Fibroblast of pulmonary artery (primary cell): ENCODE measurements around the gene CRYBG1.

Experiments used
- DNase-seq: peaks from one replicate; pipeline ENCODE4 v3.0.0-alpha.2; 2010; ENCODE audit warnings: low read depth
- H3K4me3 ChIP-seq: replicated peaks from 2 replicates; pipeline ENCODE4 v1.5.1; 2011; ENCODE audit warnings: low read depth, mild to moderate bottlenecking, control low read depth, low read length, moderate library complexity
- TF ChIP-seq, protein P1 (sequence below): IDR thresholded peaks from 2 replicates; pipeline ENCODE4 v1.5.1; 2011; ENCODE audit warnings: mild to moderate bottlenecking, control low read depth, low read length, inconsistent platforms; ENCODE audit errors: missing control alignments

CRYBG1 gene

DNA sequence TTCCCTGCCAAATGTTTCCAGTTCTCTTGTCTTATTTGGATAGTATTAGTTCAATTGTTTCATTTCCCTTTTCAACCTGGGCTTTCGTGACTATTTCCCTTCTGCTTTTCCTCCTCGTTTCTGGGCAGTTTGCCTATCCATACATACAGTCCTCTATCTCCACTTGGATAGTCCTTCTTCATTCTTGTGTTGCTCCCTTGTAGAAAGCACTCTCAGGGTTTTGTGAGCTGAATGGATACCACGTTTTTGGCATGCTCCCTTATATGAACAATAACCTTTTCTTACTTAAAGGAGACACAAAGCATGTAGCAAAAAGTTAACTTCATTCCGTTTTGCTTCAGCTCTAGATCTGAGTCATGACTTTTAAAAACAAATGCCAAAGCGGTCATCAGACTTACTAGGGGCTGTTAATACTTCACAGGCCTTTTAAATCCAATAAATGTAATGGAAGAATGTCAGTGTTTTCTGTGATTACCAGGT is 16.6 kb downstream of the CRYBG1 start:
- no peak overlapping the region for H3K4me3 ChIP-seq
- DNase-seq: peak; percentile 35
- TF ChIP-seq, protein P1, sequence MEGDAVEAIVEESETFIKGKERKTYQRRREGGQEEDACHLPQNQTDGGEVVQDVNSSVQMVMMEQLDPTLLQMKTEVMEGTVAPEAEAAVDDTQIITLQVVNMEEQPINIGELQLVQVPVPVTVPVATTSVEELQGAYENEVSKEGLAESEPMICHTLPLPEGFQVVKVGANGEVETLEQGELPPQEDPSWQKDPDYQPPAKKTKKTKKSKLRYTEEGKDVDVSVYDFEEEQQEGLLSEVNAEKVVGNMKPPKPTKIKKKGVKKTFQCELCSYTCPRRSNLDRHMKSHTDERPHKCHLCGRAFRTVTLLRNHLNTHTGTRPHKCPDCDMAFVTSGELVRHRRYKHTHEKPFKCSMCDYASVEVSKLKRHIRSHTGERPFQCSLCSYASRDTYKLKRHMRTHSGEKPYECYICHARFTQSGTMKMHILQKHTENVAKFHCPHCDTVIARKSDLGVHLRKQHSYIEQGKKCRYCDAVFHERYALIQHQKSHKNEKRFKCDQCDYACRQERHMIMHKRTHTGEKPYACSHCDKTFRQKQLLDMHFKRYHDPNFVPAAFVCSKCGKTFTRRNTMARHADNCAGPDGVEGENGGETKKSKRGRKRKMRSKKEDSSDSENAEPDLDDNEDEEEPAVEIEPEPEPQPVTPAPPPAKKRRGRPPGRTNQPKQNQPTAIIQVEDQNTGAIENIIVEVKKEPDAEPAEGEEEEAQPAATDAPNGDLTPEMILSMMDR: no peak

DNA sequence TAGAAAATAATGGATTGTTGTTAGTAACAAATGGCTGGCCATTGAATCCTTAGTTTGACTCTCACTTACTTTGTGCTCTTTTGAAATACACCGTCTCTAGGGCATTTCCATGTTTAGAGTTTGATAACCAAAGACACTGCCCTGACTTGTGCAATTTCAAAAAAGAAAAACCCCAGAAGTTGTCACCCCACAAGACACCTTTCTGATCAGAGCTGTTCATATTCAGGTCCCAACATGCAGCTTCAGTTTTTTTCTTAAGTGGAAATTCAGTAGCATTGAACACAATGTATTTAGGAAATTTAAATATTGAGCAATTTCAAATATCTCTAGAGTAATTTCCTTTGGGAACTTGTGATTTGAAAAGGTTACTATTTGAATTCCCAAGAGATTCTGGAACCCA is 19.4 kb downstream of the CRYBG1 start:
- TF ChIP-seq, protein P1: no peak
- no peak for DNase-seq

DNA sequence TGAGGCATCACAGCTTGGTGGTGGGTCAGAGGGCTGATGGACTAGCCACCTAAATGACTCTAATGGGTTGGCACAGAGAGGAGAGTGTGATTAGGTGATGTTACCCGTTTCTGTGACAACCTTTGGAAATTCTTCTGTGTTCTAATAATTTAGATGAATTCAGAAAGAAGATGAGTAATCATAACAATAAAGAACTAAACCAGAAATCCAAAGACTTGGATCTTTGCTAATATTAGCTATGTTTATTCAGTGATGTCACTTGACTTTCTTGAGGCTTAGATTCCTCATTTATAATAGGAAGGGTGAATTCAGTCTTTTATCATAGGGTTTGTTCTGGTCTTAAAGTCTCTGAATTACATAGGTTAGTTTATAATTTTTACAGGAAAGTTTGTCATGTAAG is 19.9 kb downstream of the CRYBG1 start:
- no peak for DNase-seq
- H3K4me3 ChIP-seq: no peak overlapping the region
- TF ChIP-seq, protein P1: no peak

More for the DNA sequence above, 19.4 kb downstream of the CRYBG1 start:
- H3K4me3 ChIP-seq: no peak overlapping the region

DNA sequence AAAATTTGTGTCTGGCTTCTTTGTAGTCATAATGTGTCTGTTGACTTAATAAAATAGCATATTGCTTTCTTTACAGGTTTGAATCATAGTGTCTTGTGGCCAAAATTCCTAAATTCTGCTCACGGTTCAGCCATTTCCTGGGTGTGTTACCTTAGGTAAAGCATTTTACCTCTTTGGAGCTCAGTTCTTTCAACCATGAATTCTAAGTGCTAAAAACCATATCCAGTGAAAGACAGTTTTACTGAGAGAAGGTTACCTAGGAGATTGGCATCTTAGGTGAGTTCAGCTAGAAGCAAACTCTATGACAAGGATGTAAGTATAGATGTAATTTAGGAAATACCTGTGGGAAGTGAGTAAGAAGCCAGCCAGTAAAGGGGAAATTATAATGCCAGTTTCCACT is 20.7 kb downstream of the CRYBG1 start:
- no peak for DNase-seq
- TF ChIP-seq, protein P1: no peak
- H3K4me3 ChIP-seq: no peak overlapping the region

DNA sequence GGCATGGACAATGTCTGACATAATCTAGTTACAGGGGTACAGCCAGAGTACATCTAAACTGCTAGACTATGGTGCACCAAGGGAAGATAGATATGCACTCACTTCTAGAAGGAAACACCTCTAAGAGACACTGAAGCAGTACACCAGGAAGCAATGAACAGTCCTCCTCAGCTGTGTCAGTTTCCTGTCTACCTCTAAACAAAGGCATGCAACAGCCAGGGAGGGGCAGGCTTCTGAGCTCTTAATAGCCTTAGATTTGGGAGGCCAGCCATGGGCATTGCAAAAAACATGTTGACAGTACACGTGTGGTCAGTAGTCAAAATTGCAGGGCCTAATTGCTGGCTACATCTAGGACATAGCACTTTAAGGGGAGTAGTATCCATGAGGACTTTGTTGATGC is 21.4 kb downstream of the CRYBG1 start:
- DNase-seq: peak; percentile 23
- H3K4me3 ChIP-seq: no peak overlapping the region
- TF ChIP-seq, protein P1: no peak

DNA sequence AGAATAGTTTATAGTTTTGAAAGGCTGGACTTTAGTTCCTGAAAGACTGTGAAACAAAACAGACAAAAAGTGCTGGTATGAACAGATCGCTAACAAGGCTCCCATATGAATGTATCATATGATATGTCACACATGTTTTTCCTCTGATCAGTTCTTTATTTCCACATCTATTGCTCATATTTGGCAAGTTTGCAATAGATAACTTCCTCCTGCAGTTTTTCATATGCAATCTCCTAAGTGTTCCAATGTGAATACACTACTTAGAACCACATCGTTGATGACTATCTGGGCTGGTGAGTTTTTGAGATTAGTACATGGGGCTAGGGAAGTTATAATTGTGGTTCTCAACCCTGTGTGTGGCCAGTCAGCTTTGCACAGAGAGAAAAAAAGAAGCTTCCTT is 23.1 kb downstream of the CRYBG1 start:
- no peak overlapping the region for H3K4me3 ChIP-seq
- TF ChIP-seq, protein P1: no peak
- no peak for DNase-seq

DNA sequence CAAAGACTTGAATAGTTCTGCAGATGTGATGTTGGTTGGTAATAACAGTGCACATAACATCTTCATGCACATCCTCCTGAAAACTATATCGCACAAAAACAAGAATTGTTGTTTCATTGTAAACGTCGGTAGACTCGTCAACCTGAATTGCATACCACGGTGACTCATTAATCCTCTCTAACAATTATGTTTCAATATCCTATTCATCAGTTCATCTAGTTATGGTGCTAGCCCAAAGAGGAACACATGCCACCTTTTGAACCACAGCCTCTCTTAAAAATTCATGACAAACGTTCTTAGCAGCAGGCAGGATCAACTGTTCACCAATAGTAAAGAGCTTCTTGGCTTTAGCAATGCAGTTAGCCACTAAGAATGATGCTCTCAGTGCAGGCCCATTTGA is 25.0 kb downstream of the CRYBG1 start:
- H3K4me3 ChIP-seq: no peak overlapping the region
- DNase-seq: no peak
- TF ChIP-seq, protein P1: no peak
